GM18526 (cell line): Measurements from ENCODE around the gene TESK1.

ENCODE experiments used
- POLR2A ChIP-seq: IDR thresholded peaks from 3 replicates; pipeline ENCODE4 v1.6.1; 2011; ENCODE audit not compliant: insufficient read length; ENCODE audit errors: extremely low read depth

The TESK1 gene

GRCh38 chr9:35658137-35658967 lies 53.3 kb downstream of the TESK1 start, which contains the start of gene CCDC107:
TSS of gene CCDC107 (plus strand) at chr9:35658292. CDS start at chr9:35658380, 88 bp downstream.
- peak; percentile 88 for TF ChIP-seq POLR2A

GRCh38 chr9:35658968-35659220 lies 53.8 kb downstream of the TESK1 start:
- no peak for TF ChIP-seq POLR2A

- TF ChIP-seq POLR2A: no peak
Observed at GRCh38 chr9:35659340-35659739, 54.3 kb downstream of the TESK1 start.
